HG03354 (cell line): ENCODE results near the gene RIOK1.
"Not testable (repeated sequence)": the region's sequence is repeated elsewhere in the genome, so short reads cannot be mapped to it uniquely, and the experiment has no call there.

Experiments used
- ATAC-seq: cut with Tn5 transposase; IDR thresholded peaks from one replicate; pipeline ENCODE4 v1.9.1; 2021; ENCODE audit warnings: mild to moderate bottlenecking; ENCODE audit not compliant: unreplicated experiment, poor library complexity, severe bottlenecking

The RIOK1 gene

GRCh38 chr6:7389451-7390225 is at the start of gene RIOK1, which contains the start of gene CAGE1:
Gene RIOK1, plus strand, starts transcription at chr6:7389808. Its CDS starts 195 bp downstream, at chr6:7390003.
Gene CAGE1, minus strand, starts transcription at chr6:7389742. Its CDS starts 2,569 bp downstream, at chr6:7387173.
- ATAC-seq: peak; percentile 97

- no peak for ATAC-seq
Observed at GRCh38 chr6:7341271-7341670, 48.3 kb upstream of the RIOK1 start.

- no peak for ATAC-seq
Observed at GRCh38 chr6:7341989-7342742, 47.4 kb upstream of the RIOK1 start.

- no peak for ATAC-seq
Observed at GRCh38 chr6:7343546-7344475, 45.8 kb upstream of the RIOK1 start.

GRCh38 chr6:7344773-7345450 is 44.7 kb upstream of the RIOK1 start:
- ATAC-seq: not testable (repeated sequence)

- ATAC-seq: not testable (repeated sequence)
Observed at GRCh38 chr6:7347551-7347997, 42.0 kb upstream of the RIOK1 start.

- not testable (repeated sequence) for ATAC-seq
Observed at GRCh38 chr6:7350591-7350990, 39.0 kb upstream of the RIOK1 start.

- not testable (repeated sequence) for ATAC-seq
Observed at GRCh38 chr6:7351916-7352315, 37.7 kb upstream of the RIOK1 start.

GRCh38 chr6:7367408-7367807 is 22.2 kb upstream of the RIOK1 start:
- no peak for ATAC-seq

GRCh38 chr6:7373739-7374138 is 15.9 kb upstream of the RIOK1 start:
- no peak for ATAC-seq

GRCh38 chr6:7377961-7378360 is 11.6 kb upstream of the RIOK1 start:
- ATAC-seq: no peak

GRCh38 chr6:7378740-7379139 is 10.9 kb upstream of the RIOK1 start:
- ATAC-seq: no peak

GRCh38 chr6:7381092-7381491 is 8.5 kb upstream of the RIOK1 start:
- ATAC-seq: no peak

GRCh38 chr6:7389162-7389450 is 502 bp upstream of the RIOK1 start:
- ATAC-seq: no peak

- ATAC-seq: peak; percentile 23
Observed at GRCh38 chr6:7390226-7390878, 744 bp downstream of the RIOK1 start.

GRCh38 chr6:7391151-7391550 is 1.5 kb downstream of the RIOK1 start:
- no peak for ATAC-seq

GRCh38 chr6:7392402-7392801 is 2.8 kb downstream of the RIOK1 start:
- no peak for ATAC-seq

GRCh38 chr6:7401075-7401474 is 11.5 kb downstream of the RIOK1 start:
- no peak for ATAC-seq

GRCh38 chr6:7402716-7403115 is 13.1 kb downstream of the RIOK1 start:
- ATAC-seq: no peak
